H4 (cell line): Measurements from ENCODE around the gene GPR183. TPM values are rescaled to one million over a fixed set of nuclear protein-coding genes. Genes with fewer than 3 reads are reported as not detected.

Experiments used
- DNase-seq: peaks from one replicate; pipeline ENCODE4 v3.0.0-alpha.2; 2015; ENCODE audit warnings: low spot score
- total RNA-seq: library from RNA; depleted of rRNA; stranded (reverse); fragments of >200 nt; shearing (Covaris generic); gene quantifications from 2 replicates; pipeline ENCODE4 v1.2.3, GENCODE V29; 2014; rRNA removed

The GPR183 gene
- total RNA-seq: 0.14 and 0.17 TPM in 2 replicates

- peak; percentile 23 for DNase-seq
Measured at GRCh38 chr13:99307247-99307646, at the start of gene GPR183. Gene GPR183 (minus strand): TSS chr13:99307399. CDS start chr13:99296145, 11,254 bp downstream.

GRCh38 chr13:99356262-99357091 is 49.3 kb upstream of the GPR183 start:
- peak; percentile 56 for DNase-seq

- no peak for DNase-seq
Measured at GRCh38 chr13:99356012-99356261, 48.7 kb upstream of the GPR183 start.

- DNase-seq: no peak
Measured at GRCh38 chr13:99355267-99356011, 48.2 kb upstream of the GPR183 start.

GRCh38 chr13:99354371-99354951 is 47.3 kb upstream of the GPR183 start:
- DNase-seq: no peak

GRCh38 chr13:99353836-99354235 is 46.6 kb upstream of the GPR183 start:
- DNase-seq: no peak

GRCh38 chr13:99353246-99353600 is 46.0 kb upstream of the GPR183 start:
- DNase-seq: no peak

GRCh38 chr13:99352351-99353245 is 45.4 kb upstream of the GPR183 start:
- no peak for DNase-seq

GRCh38 chr13:99351772-99352171 is 44.6 kb upstream of the GPR183 start:
- DNase-seq: no peak

- DNase-seq: no peak
Measured at GRCh38 chr13:99350191-99350590, 43.0 kb upstream of the GPR183 start.

GRCh38 chr13:99347911-99348451 is 40.8 kb upstream of the GPR183 start:
- DNase-seq: no peak

- DNase-seq: no peak
Measured at GRCh38 chr13:99347335-99347878, 40.2 kb upstream of the GPR183 start.

GRCh38 chr13:99346335-99347042 is 39.3 kb upstream of the GPR183 start:
- no peak for DNase-seq

- no peak for DNase-seq
Measured at GRCh38 chr13:99345345-99345744, 38.1 kb upstream of the GPR183 start.

- DNase-seq: no peak
Measured at GRCh38 chr13:99344610-99345208, 37.5 kb upstream of the GPR183 start.

- no peak for DNase-seq
Measured at GRCh38 chr13:99342723-99343315, 35.6 kb upstream of the GPR183 start.

GRCh38 chr13:99341969-99342722 is 34.9 kb upstream of the GPR183 start:
- no peak for DNase-seq

GRCh38 chr13:99340638-99341037 is 33.4 kb upstream of the GPR183 start:
- no peak for DNase-seq

- DNase-seq: no peak
Measured at GRCh38 chr13:99339736-99340397, 32.7 kb upstream of the GPR183 start.
